NCI-H2107 (cell line): ENCODE results near the gene CAPN15.

Experiments used
- DNase-seq: peaks from one replicate; lab custom pipeline; 2025; lab: John Stamatoyannopoulos, UW

Gene CAPN15

GRCh38 chr16:578232-578869 is 50.8 kb downstream of the CAPN15 start:
- no peak for DNase-seq

GRCh38 chr16:578870-579405 is 51.4 kb downstream of the CAPN15 start:
- no peak for DNase-seq

GRCh38 chr16:580141-580945 is 52.8 kb downstream of the CAPN15 start:
- DNase-seq = no peak

DNA sequence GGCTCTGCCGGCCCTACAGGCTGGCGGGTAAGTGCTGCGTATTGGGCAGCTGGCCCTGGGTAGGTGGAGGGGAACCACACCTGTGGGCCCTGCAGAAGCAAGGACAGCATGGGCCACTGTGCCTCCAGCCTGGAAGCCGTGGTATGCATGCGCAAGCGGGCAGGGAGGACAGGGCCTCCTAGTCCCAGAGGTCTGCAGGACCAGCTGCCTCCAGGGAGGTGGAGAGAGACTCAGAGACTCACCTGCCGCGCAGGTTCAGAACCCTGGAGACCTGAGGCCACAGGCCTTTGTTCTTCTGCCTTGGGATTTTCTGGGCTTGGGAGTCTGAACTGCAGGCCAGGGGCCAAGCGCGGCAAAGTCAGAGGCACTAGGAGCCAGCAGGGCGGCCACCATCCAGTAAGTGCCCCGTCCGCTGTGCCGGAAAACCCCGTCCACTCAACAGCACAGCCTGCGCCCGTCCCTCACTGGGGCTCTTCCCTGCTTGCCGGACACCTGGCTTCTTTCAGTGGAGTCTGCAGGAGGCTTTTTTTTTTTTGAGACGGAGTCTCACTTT is 53.5 kb downstream of the CAPN15 start:
- DNase-seq = no peak

DNA sequence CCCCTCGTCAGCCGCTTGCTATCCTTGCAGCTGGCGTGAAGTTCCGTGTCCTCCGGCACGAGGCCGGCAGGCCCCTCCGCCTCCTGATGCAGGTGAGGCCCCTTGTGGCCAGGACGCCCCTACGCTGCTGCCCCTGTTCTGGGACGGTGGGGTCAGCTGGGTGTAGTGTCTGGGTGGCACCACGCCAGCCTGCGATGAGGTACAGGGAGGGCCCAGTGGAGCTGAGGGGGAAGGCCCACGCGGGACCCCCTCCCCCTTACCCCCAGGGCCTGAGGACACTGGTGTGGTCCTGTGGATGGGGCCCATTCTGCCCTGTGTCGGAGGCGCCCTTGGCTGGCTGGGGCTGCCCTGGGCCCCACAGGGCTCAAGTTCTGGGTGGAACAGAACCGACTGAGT is 54.7 kb downstream of the CAPN15 start:
- no peak for DNase-seq

- no peak for DNase-seq
Observed at GRCh38 chr16:582614-583331, 55.3 kb downstream of the CAPN15 start.

- no peak for DNase-seq
Observed at GRCh38 chr16:583470-583814, 55.9 kb downstream of the CAPN15 start.

GRCh38 chr16:583815-584591 is 56.5 kb downstream of the CAPN15 start:
- no peak for DNase-seq

DNA sequence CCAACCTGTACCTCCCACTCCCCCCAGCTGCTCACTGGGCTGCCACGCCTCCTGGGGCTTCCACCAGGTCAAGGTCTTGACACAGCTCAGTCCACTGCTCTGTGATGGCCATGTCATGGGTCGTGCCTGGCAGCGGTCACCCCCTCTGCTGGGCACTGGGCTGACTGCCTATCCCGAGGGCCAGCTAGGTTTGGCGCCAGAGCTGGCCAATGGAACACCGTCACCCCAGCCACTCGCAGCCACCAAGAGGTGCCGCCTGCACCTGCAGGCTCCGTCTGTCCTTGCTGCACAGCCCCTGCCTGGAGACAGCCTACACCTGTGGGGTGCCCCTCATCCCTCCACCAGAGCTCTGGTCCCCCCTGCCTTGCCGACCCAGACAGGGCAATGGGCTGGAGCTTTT is 57.8 kb downstream of the CAPN15 start:
- DNase-seq = no peak

DNA sequence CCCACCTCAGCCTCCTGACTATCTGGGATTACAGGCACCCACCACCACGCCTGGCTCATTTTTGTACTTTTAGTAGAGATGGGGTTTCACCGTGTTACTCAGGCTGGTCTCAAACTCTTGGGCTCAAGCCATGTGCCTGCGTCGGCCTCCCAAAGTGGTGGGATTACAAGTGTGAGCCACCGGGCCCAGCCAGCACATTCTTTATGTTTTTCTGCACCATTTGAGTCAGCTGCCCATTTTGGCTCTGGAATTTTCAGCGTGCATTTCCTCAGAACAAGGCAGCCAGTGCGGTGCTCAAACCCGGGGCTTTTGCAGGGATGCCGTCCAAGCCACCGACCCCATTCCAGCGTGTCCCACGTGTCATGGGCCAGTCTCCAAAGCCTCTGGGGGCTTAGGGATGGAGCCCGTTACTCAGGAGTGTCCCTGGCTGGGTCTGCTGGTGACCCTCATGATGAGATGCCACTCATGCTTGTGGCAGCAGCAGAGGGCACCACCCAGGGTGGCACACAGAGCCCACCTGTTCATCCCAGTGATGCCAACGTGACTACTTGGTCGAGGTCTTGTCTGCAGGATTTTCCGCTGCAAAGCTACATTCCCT is 58.6 kb downstream of the CAPN15 start:
- no peak for DNase-seq

GRCh38 chr16:586645-587590 is 59.4 kb downstream of the CAPN15 start:
- no peak for DNase-seq

DNA sequence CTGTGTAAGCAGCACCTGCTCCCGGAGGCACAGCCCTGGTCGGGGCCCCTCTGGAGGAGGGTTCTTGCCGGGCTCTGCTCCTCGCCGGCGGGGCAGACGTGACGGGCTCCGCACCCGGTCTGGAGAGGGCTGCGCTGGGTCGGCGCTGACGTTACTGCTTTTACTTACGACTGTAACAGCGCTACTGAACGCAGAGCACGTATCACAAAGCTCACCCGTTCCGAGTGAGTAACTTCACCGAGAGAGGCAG is 61.1 kb downstream of the CAPN15 start:
- no peak for DNase-seq

DNA sequence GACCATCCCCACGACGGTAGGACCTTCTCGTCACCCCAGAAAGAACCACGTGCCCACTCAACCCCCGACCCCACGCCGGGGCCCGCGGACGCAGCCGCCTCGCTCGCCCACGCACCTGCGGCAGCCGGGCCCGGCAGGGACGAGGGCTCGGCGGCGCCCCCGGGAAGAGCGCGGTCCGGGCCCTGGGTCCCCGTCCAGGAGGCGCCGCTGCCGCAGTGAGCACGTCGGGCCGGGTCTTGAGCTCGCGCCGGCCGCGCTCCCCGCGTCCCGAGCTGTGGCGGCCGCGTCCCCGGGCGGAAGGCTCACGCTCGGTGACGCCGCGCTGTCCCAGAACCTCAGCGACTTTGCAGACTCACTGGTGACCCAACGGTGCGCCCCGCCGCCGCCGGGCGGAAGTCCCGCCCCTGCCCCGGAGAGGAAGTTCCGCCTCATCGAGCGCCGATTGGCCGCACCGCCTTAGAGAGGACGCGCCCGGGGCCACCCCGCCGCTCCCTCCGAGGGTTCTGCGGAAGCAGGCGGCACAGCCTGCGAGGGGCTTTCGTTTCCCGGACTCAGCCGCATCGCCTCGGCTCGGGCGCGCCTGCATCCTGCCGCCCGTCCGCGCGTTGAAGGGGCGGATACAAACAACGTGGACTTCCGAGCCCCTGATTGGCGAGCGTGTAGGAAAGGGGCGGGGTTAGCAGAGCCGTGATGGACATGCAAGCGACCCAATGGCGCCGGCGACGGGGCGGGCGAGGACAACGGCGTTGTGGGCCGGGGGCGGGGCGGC is 61.6 kb downstream of the CAPN15 start:
- peak; percentile 93 for DNase-seq

DNA sequence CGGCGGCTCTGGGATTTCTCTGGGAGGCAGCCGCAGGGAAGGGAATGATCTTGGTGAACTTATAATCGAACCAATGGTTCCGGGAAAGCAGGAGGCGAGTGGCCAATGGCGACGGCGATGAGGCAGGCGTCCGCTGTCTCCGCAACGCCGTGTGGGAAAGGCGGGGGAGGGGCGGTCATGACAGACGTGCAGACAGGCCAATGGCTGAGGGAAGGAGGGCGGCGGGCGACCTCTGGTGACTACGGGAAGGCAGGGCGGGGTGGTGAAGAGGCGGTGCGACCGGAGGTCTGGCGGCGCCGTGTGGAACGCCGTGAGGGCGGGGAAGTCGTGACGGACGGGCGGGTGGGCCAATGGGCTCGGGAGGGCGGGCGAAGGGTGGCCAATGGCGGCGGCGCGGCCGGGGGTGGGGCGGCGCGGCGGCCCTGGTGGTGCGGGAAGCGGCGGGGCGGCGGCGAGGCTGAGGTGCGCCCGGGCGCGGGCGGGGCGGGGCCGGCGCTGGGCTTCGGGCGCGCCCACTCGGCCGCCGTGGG is 62.2 kb downstream of the CAPN15 start, which contains the start of gene RAB40C:
TSS of gene RAB40C (plus strand) at position 409 of the 530 bp plus-strand sequence. CDS start 226 bp downstream, outside the sequence.
- peak; percentile 96 for DNase-seq

DNA sequence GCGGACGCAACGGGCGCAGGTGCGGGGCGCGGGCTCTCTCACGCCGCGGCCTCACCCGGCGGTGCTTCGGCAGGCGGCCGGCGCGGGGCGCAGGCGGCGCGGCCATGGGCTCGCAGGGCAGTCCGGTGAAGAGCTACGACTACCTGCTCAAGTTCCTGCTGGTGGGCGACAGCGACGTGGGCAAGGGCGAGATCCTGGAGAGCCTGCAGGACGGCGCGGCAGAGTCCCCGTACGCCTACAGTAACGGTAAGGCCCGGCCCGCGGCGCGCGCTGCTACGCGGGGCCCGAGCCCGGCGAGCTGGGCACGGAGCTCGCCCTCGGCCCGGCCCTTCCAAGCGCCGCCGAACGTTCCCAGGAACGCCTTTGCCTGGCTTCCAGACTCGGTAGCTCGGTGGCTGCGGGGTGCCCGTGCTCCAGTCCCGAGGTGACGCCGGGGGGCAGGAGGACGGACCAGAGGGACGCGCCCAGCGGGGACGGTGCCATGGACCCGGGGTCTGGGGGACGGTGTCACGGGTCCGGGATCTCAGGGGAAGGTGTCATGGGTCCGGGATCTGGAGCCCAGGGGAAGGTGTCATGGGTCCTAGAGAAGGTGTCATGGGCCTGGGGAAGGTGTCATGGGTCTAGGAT is 62.8 kb downstream of the CAPN15 start:
- no peak for DNase-seq

- no peak for DNase-seq
Observed at GRCh38 chr16:590815-591200, 63.3 kb downstream of the CAPN15 start.

GRCh38 chr16:591231-591630 is 63.7 kb downstream of the CAPN15 start:
- no peak for DNase-seq

GRCh38 chr16:591892-592517 is 64.5 kb downstream of the CAPN15 start:
- no peak for DNase-seq
